GM18499 (cell line): Measurements from ENCODE around the gene KDM3B.
"Not testable (repeated sequence)": the region's sequence is repeated elsewhere in the genome, so short reads cannot be mapped to it uniquely, and the experiment has no call there.

Experiments used
- ATAC-seq: cut with Tn5 transposase; IDR thresholded peaks from one replicate; pipeline ENCODE4 v1.9.1; 2021; ENCODE audit warnings: moderate number of reproducible peaks; ENCODE audit not compliant: insufficient read depth, unreplicated experiment

Gene KDM3B

GRCh38 chr5:138465261-138466124, 113.0 kb downstream of the KDM3B start, which contains the start of gene EGR1:
EGR1 (plus strand) TSS chr5:138465479; CDS start chr5:138465762, 283 bp downstream.
- peak; percentile 33 for ATAC-seq

GRCh38 chr5:138466125-138466899, 113.8 kb downstream of the KDM3B start:
- ATAC-seq, result no peak

GRCh38 chr5:138466900-138467710, 114.6 kb downstream of the KDM3B start:
- no peak for ATAC-seq

- no peak for ATAC-seq
Measured at GRCh38 chr5:138467711-138468132, 115.2 kb downstream of the KDM3B start.

DNA sequence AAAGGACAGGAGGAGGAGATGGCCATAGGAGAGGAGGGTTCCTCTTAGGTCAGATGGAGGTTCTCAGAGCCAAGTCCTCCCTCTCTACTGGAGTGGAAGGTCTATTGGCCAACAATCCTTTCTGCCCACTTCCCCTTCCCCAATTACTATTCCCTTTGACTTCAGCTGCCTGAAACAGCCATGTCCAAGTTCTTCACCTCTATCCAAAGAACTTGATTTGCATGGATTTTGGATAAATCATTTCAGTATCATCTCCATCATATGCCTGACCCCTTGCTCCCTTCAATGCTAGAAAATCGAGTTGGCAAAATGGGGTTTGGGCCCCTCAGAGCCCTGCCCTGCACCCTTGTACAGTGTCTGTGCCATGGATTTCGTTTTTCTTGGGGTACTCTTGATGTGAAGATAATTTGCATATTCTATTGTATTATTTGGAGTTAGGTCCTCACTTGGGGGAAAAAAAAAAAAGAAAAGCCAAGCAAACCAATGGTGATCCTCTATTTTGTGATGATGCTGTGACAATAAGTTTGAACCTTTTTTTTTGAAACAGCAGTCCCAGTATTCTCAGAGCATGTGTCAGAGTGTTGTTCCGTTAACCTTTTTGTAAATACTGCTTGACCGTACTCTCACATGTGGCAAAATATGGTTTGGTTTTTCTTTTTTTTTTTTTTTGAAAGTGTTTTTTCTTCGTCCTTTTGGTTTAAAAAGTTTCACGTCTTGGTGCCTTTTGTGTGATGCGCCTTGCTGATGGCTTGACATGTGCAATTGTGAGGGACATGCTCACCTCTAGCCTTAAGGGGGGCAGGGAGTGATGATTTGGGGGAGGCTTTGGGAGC, 115.9 kb downstream of the KDM3B start:
- ATAC-seq, result no peak

DNA sequence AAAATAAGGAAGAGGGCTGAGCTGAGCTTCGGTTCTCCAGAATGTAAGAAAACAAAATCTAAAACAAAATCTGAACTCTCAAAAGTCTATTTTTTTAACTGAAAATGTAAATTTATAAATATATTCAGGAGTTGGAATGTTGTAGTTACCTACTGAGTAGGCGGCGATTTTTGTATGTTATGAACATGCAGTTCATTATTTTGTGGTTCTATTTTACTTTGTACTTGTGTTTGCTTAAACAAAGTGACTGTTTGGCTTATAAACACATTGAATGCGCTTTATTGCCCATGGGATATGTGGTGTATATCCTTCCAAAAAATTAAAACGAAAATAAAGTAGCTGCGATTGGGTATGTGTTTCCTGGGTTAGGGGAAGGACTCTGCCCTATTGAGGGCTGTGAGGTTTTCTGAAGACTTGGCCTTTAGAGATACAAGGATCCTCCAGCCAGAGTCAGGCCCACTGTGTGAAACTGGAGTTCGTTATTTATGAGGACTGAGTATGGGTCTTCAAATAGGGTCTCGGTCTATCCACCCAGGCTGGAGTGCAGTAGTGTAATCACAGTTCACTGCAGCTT, 116.6 kb downstream of the KDM3B start:
- ATAC-seq, result no peak

GRCh38 chr5:138469540-138470321, 117.2 kb downstream of the KDM3B start:
- no peak for ATAC-seq

GRCh38 chr5:138470322-138471051, 118.0 kb downstream of the KDM3B start:
- ATAC-seq, result no peak

DNA sequence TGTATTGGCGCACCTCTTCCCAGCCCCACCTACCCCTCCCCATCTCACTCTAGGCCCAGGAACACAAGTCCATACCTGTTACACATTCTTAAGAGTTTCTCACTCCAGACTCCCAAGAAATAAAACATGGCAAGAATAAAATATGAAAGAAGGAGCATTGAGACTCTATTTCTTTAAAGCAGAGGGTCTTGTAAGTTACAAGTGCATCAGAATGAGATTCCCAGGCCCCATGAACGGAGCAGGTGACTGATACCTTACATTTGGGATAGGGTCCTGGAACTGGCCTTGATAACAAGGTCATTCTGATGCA, 118.5 kb downstream of the KDM3B start:
- ATAC-seq, result no peak

DNA sequence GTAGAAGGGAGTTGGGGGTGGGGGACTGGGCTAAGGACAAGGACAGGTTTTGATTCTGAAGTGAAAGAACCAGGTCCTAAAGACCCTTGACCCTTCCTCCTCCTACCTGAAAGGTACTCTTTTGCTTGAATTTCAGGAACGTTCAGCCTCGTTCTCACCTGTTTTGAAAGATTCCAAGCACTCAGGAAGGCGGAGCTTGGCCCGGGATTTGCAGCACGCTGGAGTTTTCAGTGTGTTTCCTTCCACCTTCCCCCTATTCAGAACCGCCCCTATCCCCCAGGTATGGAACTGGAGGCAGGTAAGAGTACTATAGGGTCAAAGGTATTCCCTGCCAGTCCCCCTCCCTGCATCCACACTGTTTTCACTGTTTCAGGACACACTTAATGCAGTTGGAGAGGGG, 119.9 kb downstream of the KDM3B start:
- no peak for ATAC-seq

DNA sequence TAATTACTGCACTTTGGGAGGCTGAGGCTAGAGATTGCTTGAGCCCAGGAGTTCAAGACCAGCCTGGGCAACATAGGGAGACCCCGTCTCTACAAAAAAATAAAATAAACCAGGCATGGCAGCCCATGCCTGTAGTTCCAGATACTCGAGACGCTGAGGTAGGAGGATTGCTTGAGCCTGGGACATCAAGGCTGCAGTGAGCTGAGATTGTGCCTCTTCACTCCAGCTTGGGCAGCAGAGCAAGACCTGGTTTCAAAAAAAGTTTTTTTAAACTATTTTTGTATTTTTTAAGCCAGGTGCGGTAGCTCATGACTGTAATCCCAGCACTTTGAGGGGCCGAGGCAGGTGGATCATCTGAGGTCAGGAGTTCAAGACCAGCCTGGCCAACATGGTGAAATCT, 120.7 kb downstream of the KDM3B start:
- not testable (repeated sequence) for ATAC-seq

DNA sequence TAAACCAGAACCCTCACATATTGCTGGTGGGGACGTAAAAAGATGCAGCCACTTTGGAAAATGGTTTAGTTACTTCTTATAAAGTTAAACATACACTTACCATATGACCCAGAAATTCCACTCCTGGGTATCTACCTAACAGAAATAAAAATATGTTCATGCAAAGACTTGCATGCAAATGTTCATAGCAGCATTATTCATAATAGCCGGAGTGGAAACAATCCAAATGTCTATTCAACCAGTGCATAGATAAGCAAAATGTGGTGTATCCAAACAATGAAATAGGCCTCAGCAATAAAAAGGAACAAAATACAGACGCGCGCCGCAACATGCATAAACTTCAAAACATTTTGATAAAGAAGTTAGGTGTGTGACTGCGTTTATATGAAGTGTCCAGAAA, 124.4 kb downstream of the KDM3B start:
- no peak for ATAC-seq

DNA sequence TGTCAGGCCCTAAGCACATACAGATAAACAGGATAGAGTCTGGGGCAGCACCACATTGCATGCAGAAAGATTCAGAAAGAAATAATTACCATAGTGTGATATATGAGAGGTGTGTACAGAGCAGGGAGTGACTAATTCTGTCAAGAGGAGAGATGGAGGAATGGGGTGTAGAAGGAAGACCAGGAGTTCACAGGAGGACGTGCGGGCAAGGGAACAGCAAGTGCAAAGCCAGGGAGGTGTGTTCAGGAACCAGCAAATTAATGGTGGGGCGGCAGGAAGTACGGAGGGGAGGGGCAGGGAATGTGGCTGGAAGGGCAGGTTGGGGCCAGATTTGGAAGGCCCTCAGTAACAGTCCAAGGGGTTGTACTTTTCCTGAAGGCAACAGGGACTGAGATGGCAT, 130.2 kb downstream of the KDM3B start:
- no peak for ATAC-seq
